B cell (primary cell): Measurements from ENCODE around the gene PLPPR3. TPM values are rescaled to one million over a fixed set of nuclear protein-coding genes. Genes with fewer than 3 reads are reported as not detected.

Experiments used
- ATAC-seq: fragments of 200-7000 bp; cut with Tn5 transposase; one replicate; pipeline ENCODE4 v1.10.0; 2021; ENCODE audit warnings: low read depth, mild to moderate bottlenecking, moderate number of reproducible peaks, moderate library complexity
- CTCF ChIA-PET: fragments of 350-600 bp; sonication (Branson Sonifier 250); formaldehyde crosslinking; loops from one replicate; lab custom pipeline; 2021; ENCODE audit warnings: antibody characterized with exemption, inconsistent platforms; lab: Charles Lee
- POLR2A ChIA-PET: fragments of 350-600 bp; sonication (Branson Sonifier 250); formaldehyde crosslinking; loops from one replicate; lab custom pipeline; 2021; ENCODE audit warnings: antibody characterized with exemption; lab: Charles Lee
- DNase-seq: peaks from one replicate; pipeline ENCODE4 v3.0.0; 2013
- H2AFZ ChIP-seq: 2 replicates; pipeline ENCODE4 v1.6.1; 2012; ENCODE audit warnings: mild to moderate bottlenecking, low read depth, low read length; ENCODE audit not compliant: insufficient read depth, poor library complexity, severe bottlenecking
- H3K27ac ChIP-seq, 2 donors: 1 replicate in 1 of 2; 2 replicates in 1 of 2; pipeline ENCODE4 v1.5.1; 2012 to 2013; ENCODE audit warnings: low read length in 2 of 2, mild to moderate bottlenecking in 2 of 2, moderate library complexity in 1 of 2
- H3K27me3 ChIP-seq, 4 experiments: fragments of 200-600 bp in 1 of 4; sonication (generic) in 1 of 4; replicated peaks in 1 of 4; 1 replicate in 2 of 4; 2 replicates in 2 of 4; pipeline versions ENCODE4 v1.6.1 to v1.7.0; 2013 to 2016; ENCODE audit warnings: low read length in 3 of 4, mild to moderate bottlenecking in 2 of 4, mixed read lengths in 1 of 4, moderate library complexity in 1 of 4; ENCODE audit not compliant: insufficient read depth in 4 of 4, control insufficient read depth in 3 of 4; ENCODE audit errors: control extremely low read depth in 1 of 4
- H3K36me3 ChIP-seq, 2 experiments: replicated peaks in 1 of 2; 1 replicate in 1 of 2; 2 replicates in 1 of 2; pipeline versions ENCODE4 v1.6.1 to v1.7.1; 2013; ENCODE audit warnings: low read length in 1 of 2; ENCODE audit not compliant: insufficient read depth in 2 of 2, control insufficient read depth in 1 of 2; ENCODE audit errors: control extremely low read depth in 1 of 2, extremely low read depth in 1 of 2
- H3K4me1 ChIP-seq, 2 donors: fragments of 200-600 bp in 1 of 2; sonication (generic) in 1 of 2; 1 replicate in 1 of 2; 2 replicates in 1 of 2; pipeline versions ENCODE4 v1.5.1 to v1.6.1; 2013 to 2017; ENCODE audit warnings: low read length in 2 of 2; ENCODE audit not compliant: control insufficient read depth in 2 of 2, insufficient read depth in 2 of 2
- H3K4me2 ChIP-seq: replicated peaks from 2 replicates; pipeline ENCODE3; 2012; ENCODE audit warnings: mild to moderate bottlenecking, low read depth, low read length; ENCODE audit not compliant: poor library complexity, severe bottlenecking
- H3K4me3 ChIP-seq, 5 experiments: fragments of 200-600 bp in 1 of 5; sonication (generic) in 1 of 5; 1 replicate in 3 of 5; 2 replicates in 2 of 5; pipeline versions ENCODE4 v1.5.1 to v1.7.0; 2011 to 2016; ENCODE audit warnings: low read length in 4 of 5, mild to moderate bottlenecking in 4 of 5, low read depth in 2 of 5, control low read depth in 1 of 5, moderate library complexity in 1 of 5; ENCODE audit not compliant: insufficient read depth in 1 of 5; ENCODE audit errors: control extremely low read depth in 1 of 5, extremely low read depth in 1 of 5
- H3K79me2 ChIP-seq: fragments of 200-600 bp; sonication (generic); one replicate; pipeline ENCODE4 v1.6.0; 2016; ENCODE audit warnings: low read length; ENCODE audit not compliant: control insufficient read depth, insufficient read depth
- H3K9ac ChIP-seq: fragments of 200-600 bp; sonication (generic); 2 replicates; pipeline ENCODE4 v1.6.1; 2017; ENCODE audit warnings: mild to moderate bottlenecking, low read length, moderate library complexity
- H3K9me3 ChIP-seq, 3 donors: one replicate each; pipeline versions ENCODE4 v1.6.1 to v1.7.1; 2013; ENCODE audit warnings: low read length in 2 of 3; ENCODE audit not compliant: control insufficient read depth in 2 of 3, insufficient read depth in 1 of 3; ENCODE audit errors: control extremely low read depth in 1 of 3
- H4K20me1 ChIP-seq: 2 replicates; pipeline ENCODE4 v1.6.0; 2012; ENCODE audit warnings: mild to moderate bottlenecking, low read length; ENCODE audit not compliant: insufficient read depth, control insufficient read depth, poor library complexity, severe bottlenecking
- H3K27ac Mint-ChIP-seq: one replicate; pipeline ENCODE4 v1.8.0; 2021; ENCODE audit warnings: mixed read lengths
- H3K27me3 Mint-ChIP-seq: one replicate; pipeline ENCODE4 v1.8.0; 2021; ENCODE audit warnings: mixed read lengths
- H3K4me1 Mint-ChIP-seq: one replicate; pipeline ENCODE4 v1.8.0; 2021; ENCODE audit warnings: mixed read lengths
- H3K4me3 Mint-ChIP-seq: one replicate; pipeline ENCODE4 v1.8.0; 2021; ENCODE audit warnings: mixed read lengths
- H3K9me3 Mint-ChIP-seq: one replicate; pipeline ENCODE4 v1.8.0; 2022; ENCODE audit warnings: mixed read lengths; ENCODE audit not compliant: insufficient read depth
- CTCF ChIP-seq: fragments of 200-600 bp; IDR thresholded peaks from one replicate; pipeline ENCODE4 v1.8.0; 2022; ENCODE audit warnings: antibody characterized with exemption, mild to moderate bottlenecking
- EZH2 ChIP-seq: IDR thresholded peaks from 2 replicates; pipeline ENCODE4 v1.6.1; 2012; ENCODE audit warnings: borderline replicate concordance, low read depth, mild to moderate bottlenecking, moderate library complexity, low read length; ENCODE audit not compliant: insufficient read depth, poor library complexity, severe bottlenecking
- WGBS: methylation state at CpG from one replicate; pipeline ENCODE4 v1.1.5; 2013; ENCODE audit warnings: missing lambda C conversion rate; ENCODE audit not compliant: insufficient coverage; 5-methylcytosine and 5-hydroxymethylcytosine counted together
- intact Hi-C: fragments of 100-400 bp; cut with micrococcal nuclease; formaldehyde crosslinking; loops from one replicate; pipeline ENCODE4 v1.10.0; 2022
- polyA plus RNA-seq: library from polyadenylated mRNA; depleted of rRNA; stranded (reverse); fragments of >200 nt; gene quantifications from 2 replicates; pipeline ENCODE4 v1.2.3, GENCODE V29; 2012
- total RNA-seq, 2 donors: library from RNA; stranded (reverse); fragments of 120-200 nt in 1 of 2; gene quantifications; 1 replicate in 1 of 2; 2 replicates in 1 of 2; pipeline versions ENCODE4 v1.2.3 to v1.2.4, GENCODE V29; 2013 to 2022

The PLPPR3 gene
- total and polyA plus RNA-seq, 2 donors (not counting 1 experiment from before 2014, with no cell fraction given): not detected

- H3K27me3 ChIP-seq: peaks cover 0 to 37% (median 12%) of the 10 kb centered on the region in 4 experiments
- Mint-ChIP-seq H3K4me3 (no peak within 1 kb of the TSS), H3K9me3 (peaks cover 2% of the 10 kb centered on the region), H3K4me1 (peaks cover 9% of the 10 kb centered on the region), H3K27ac (no peak within 1 kb of the TSS), H3K27me3 (peaks cover 18% of the 10 kb centered on the region)
- H3K27ac ChIP-seq: no peak within 1 kb of the TSS
- H3K4me2 ChIP-seq: no peak within 1 kb of the TSS
- TF ChIP-seq CTCF (no peak), EZH2 (no peak)
- H3K36me3 ChIP-seq: no peaks in the 10 kb centered on the region
- CTCF ChIA-PET: no interaction called here
- POLR2A ChIA-PET: no interaction called here
- no peak within 1 kb of the TSS for H2AFZ ChIP-seq
- no peak within 1 kb of the TSS for H3K4me3 ChIP-seq
- intact Hi-C loops: no loop called here
- peaks cover 0 to 4% (median 0%) of the 10 kb centered on the region in 3 donors for H3K9me3 ChIP-seq
- no peak within 1 kb of the TSS for H3K9ac ChIP-seq
- peaks cover 2 to 8% of the 10 kb centered on the region in 2 donors for H3K4me1 ChIP-seq
- WGBS: 68% methylated on average over 22 of the region's 24 CpGs
- DNase-seq (no peak), ATAC-seq (no peak)
- no peaks in the 10 kb centered on the region for H4K20me1 ChIP-seq
- H3K79me2 ChIP-seq: no peaks in the 10 kb centered on the region
These were observed 18.9 kb upstream of the PLPPR3 start, which contains the start of gene PRTN3 for GRCh38 chr19:840519-841206. Gene PRTN3 (plus strand): TSS chr19:840999. CDS start chr19:841009, 10 bp downstream.

- WGBS: 86% methylated on average over 27 of the region's 36 CpGs
- CTCF ChIA-PET: no interaction called here
- POLR2A ChIA-PET: no interaction called here
These were observed 13.6 kb upstream of the PLPPR3 start for GRCh38 chr19:835210-835810.

More at GRCh38 chr19:835210-835810, 13.6 kb upstream of the PLPPR3 start:
- TF ChIP-seq EZH2 (no peak), CTCF (no peak)
- Mint-ChIP-seq H3K4me1 (no peaks in the 10 kb centered on the region), H3K27ac (no peak overlapping the region), H3K9me3 (no peaks in the 10 kb centered on the region), H3K4me3 (no peak overlapping the region), H3K27me3 (peaks cover 15% of the 10 kb centered on the region)
- Histone ChIP-seq H3K9me3 (peaks cover 0 to 2% (median 0%) of the 10 kb centered on the region in 3 donors), H2AFZ (no peak overlapping the region), H3K4me1 (no peaks in the 10 kb centered on the region), H3K4me2 (no peak overlapping the region), H3K79me2 (no peaks in the 10 kb centered on the region), H4K20me1 (no peaks in the 10 kb centered on the region), H3K9ac (no peak overlapping the region), H3K27ac (no peak overlapping the region), H3K27me3 (peaks cover 0 to 22% (median under 1%) of the 10 kb centered on the region in 4 experiments), H3K36me3 (no peaks in the 10 kb centered on the region), H3K4me3 (no peak overlapping the region)
- DNase-seq: no peak
- intact Hi-C loops: no loop called here
- ATAC-seq: no peak
